HG02610 (cell line): ENCODE measurements around the gene DLGAP3.

Experiments
- ATAC-seq: cut with Tn5 transposase; IDR thresholded peaks from one replicate; pipeline ENCODE4 v1.9.1; 2021; ENCODE audit warnings: mild to moderate bottlenecking, moderate library complexity; ENCODE audit not compliant: unreplicated experiment

The DLGAP3 gene

DNA sequence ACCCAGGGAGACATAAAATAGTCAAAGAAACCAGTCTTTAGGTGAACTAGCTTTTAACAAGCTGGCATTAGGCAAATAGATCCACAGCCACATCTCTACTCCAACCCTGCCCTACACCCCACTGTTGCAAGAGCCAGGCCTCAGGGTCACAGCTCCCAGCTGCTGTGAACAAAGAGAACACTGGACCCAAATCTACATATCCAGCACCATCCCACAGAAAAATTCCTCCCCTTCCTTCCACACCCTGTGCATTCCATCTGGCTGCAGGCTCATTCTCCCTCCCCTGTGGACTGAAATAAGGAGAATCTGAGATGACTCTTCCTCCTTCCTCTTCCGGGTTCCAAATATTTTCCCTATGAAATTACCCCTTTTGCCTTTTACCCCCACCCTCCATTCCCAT lies 23.2 kb downstream of the DLGAP3 start:
- ATAC-seq: no peak

DNA sequence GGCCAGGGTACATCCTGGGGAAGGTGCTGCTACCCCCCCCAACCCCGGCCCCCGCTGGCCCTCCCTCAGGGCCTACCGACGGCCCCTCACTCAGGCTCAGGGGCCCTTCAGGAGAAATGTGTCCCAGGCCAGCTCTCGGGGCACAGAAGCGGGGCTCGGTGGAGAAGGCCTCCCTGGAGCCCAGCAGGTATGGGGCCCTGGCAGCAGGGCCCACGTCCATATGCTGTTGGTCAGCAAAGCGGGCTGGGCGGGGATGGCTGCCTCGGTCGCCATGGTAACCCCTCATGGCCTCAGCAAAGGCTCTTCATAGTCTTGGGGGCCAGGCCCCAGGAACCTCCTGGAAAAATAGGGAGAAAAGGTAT lies 24.4 kb downstream of the DLGAP3 start:
- ATAC-seq: no peak

DNA sequence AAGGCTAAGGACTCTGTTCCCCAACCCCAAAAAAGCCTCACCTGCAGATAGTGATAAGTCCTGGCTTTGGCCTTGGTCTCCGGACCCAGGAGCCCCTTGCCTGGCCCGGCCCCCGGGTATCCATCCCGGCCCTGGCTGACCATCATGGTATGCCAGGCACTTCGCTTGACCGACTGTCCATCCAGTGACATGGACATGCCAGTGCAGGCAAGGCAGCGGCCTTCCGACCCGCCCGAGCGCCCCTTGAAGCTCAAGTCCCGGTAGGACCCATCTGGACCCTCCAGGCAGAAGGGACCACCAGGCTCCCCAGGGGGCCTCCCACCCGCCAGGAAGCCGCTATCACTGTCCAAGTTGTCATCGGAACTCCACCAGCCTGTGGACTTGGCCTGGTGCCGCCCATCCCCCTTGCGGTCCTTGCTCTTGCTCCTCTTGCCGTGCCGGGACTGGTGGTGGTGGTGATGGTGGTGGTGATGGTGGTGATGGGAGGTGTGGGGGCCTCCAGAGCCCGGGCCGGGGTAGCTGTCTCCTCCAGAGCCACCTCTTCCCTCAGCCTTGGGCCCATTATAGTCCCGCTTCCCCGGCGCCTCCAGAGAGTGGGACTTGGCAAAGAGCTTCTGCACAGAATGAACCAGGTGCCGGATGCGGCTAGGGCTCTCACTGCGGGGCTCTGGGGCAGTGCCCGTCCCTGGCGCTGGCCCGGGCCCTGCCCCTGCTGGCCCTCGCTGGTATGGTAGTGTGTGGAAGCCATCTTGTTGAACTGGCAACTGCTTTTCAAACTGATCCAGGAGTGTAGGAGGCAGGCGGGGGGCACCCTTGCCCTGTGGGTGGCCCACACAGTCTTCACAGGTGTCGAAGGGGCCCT lies 25.0 kb downstream of the DLGAP3 start:
- ATAC-seq: no peak

DNA sequence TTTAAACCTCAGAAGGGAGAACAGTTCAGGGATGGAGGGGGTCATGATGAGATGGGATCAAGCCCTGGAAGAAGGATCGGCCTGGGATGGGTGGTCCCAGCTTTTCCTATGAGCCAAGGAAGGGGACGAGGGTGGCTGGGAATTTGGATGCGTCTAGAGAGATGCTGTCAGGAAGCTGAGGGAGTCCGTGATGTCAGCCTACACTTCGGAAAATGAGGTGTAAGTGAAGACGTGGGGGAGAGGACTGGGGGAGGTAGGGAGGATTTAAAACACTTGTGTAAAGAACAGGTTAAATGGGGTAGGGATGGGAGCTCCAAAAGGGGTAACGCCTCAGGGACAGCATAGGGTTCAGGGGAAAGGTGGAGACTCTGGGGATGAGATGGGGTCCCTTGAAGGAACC lies 27.5 kb downstream of the DLGAP3 start:
- ATAC-seq: no peak

DNA sequence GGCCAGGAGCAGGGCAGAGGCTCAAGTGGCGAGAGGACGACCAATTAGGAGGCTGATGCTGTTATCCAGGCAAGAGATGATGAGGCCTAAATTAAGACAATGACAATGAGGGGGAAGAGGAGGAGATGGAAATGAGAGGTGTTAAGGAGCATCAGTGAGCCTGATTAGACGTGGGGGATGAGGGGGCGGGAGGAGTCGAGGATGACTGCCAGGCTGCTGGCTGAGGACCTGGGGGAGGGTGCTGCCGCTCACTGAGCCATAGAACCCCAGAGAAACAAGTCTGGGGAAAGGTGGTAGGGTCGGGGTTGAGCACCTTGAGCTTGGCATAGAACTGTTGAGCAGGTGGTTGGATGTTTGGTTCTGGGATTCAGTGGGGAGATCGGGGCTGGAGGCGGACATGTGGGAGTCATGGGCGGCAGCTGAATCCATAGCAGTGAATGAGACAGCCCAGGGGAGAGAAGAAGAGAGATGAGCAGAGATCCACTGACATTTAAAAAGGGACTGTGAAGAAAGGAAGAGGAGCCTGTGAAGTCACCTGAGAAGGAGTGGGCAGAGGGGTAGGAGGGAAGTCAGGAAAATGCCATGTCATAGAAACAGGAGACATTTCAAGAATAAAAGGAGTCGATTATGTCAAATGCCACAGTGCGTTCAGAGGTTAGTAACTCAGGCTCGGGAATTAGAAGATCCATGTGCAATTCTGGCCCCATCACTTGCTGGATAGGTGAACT lies 28.5 kb downstream of the DLGAP3 start:
- ATAC-seq: no peak

DNA sequence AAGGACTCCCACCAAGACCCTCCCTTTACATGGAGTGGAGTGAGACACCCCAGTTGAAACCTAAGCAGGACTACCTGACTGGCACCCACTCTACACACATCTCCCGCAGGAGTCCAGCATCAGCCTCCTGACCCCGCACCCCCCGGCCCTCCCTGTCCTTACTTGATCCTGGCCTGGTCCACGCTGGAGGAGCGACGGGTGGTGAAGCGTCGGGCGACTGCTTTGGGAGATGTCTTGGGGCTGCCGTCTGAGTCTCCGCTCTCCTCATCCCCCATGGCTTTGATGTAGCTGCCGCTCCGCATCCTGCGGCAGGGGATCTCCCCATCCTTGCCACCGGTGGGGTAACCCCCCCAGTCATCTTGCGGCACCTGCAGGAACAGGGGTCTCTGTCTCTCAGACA lies 29.5 kb downstream of the DLGAP3 start:
- no peak for ATAC-seq

DNA sequence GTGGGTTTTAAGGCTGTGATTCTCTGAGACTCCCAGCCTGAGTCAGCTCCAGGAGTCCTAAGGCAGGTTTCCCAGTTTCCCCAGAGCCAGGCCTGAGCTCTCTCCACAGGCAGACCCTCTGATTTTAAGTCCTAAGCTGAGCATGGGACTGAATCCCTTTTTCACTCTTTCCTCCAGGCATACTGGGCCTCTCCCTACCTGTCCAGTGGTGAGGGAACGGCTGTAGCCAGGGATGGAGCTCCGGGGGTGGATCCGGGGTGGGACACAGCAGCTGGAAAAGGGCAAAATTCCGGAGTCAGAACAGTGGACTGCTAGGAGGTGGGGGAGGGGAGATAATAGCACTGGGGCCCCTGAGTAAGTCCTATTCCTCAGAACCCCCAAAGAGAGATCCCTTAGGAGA lies 30.0 kb downstream of the DLGAP3 start:
- no peak for ATAC-seq

DNA sequence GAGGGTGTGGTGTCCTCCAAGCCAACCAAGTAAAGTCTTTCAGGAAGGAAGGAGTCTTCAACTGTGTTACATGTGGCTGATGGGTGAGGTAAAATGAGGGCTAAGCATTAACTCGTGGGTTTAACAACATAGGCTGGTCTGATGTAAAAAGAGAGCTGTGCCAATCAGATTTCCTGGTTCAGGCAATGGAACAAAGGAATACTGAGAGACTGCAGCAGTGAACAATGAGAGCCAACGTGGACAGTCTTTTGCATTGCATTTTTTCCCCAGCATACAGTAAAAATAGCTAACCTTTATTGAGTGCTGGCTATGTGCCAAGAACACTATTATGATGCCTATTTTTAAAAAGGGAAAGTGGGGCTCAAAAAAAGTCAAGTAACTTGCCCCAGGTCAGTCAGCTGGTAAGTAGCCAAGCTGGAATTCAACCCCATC lies 31.1 kb downstream of the DLGAP3 start:
- ATAC-seq: no peak

DNA sequence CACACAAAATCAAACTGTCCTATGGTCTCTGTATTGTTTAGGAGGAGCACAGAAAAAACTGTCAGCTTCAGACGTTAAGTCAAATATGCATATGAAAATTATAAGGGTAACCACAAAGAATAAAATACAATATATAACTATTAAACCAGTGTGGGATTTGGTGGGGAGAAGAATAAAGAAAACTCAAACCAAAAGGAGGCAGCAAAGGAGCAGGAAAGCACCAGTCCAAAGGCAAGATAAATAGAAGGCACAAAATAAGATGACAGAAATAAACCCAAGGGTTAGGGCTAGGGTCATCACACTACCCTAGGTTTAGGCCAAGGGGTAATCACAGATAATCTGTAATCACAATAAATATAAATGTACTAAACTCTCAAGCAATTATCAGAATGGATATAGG lies 32.8 kb downstream of the DLGAP3 start:
- ATAC-seq: no peak

DNA sequence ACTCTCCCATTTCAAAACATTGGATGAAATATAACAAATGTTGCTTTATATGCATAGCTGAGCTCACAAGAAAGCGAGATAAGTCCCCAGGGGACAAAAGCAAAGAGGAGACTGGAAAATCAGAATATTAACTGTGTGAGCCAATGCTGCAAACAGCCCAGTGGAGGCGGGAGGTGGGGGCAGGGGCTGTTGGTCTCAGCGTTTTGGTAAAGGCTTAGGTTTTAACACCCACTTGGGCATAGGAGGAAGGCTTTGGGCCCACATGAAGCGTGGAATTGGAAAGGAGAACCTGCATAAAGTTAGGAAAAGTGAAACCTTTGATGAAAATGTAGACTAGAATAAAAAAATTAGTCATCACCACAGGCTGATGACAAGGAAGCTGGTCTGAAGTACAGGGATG lies 39.7 kb downstream of the DLGAP3 start:
- no peak for ATAC-seq

DNA sequence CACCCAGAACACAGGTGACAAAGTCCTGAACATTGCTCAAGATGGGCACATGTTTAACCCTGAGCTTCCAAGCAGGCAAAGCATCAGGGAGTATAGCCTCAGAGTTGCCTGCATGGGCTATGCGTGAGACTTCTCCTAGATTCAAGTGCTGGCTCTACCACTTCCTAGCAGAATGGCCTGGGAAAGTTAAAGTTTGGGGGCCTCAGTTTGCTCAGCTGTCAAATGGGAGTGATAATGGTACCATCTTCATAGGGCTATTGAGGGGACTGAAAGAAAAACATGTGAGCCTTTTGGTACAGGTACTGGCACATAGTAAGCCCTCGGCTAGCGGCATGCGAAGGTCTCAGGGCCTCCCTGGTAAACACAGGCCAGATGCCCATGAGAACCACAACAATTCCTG lies 41.9 kb downstream of the DLGAP3 start:
- ATAC-seq: no peak

DNA sequence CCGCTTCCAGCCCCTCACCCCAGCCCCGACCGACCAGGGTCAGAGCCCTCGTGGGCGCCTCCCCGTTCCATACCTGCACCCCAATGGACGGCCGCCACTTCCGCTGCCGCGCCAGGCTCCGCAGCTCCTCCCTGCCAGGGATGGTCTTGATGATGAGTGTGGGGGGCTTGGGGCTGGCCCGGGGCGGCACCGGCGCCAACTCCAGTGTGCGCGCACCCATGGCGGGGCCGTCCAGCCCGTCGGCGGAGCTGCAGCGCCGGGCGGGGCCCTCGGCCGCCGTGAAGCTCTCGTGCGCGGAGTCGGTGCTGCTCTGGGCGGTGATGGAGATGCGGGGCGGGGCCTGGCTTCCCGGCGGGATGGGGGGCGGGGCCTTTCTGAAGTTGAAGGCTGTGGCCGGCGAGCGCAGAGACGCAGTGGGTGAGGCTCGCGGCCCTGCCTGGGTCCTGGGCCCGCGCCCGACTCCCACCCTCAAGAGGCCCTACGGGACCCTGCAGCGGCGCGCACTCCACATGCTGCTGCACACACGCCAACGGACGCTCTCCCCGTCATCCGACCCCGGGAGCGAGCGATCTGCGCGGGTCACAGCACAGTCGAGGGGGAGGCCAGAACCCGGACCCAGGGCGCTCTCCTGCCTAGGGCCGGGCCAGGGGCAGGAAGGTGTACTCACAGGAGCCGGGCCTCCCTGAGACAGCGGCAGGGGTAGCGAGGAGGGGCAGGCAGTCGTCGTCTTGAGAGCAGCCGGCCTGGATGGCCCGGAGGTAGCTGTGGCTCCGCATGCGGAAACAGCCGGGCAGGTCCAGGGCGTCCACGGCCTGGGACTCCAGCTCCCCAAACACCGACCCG lies 43.8 kb downstream of the DLGAP3 start:
- no peak for ATAC-seq

DNA sequence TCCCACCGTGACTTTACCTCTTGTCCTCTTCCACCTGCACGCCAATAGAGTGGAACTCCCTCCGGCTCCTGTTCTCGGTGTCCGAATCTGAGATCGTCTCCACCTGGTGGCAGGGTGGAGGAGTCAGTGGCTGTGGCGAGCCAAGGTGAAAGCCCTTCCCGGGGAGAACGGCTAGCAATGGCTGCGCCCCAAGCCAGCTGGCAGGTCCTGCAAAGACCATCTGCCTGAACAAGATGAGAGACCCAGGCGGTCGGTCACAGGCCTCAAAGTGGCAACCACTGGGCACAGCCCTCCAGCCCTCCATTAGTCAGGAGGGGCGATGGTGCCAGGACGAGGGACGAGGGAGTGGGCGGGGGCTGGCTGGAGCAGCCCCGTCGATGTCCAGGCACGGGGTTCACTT lies 44.5 kb downstream of the DLGAP3 start:
- ATAC-seq: no peak

DNA sequence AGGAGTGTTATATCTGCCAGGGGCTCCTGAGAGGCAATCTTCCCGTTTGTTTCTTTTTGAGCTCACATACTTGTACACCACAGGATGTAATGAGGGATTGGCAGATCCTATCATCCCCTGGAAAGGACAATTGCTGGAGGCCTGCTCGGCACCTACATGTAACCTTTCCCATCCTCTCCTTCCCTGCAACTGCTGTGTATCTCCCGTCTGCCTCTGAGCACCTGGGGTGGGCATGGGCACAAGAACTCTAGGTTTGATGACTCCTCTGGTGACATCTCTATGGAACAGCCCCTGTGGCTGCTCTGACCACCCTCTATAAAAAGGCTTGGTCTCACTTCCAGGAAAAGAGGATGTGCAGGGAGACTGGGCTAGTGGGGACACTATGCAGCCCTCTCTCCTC lies 44.9 kb downstream of the DLGAP3 start:
- ATAC-seq: no peak

DNA sequence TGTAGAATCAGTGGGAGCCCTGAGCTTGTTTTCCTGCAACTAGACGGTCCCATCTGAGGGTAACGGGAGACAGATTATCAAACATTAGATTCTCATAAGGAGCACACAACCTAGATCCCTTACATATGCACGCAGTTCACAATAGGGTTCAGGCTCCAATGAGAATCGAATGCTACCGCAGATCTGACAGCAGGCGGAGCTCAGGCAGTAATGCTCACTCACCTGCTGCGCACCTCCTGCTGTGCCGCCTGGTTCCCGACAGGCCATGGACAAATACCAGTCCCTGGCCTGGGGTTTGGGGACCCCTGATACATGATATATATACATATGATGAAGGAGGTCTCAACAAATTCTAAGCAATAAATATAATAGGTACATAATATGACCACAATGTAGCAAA lies 50.2 kb downstream of the DLGAP3 start:
- ATAC-seq: no peak

DNA sequence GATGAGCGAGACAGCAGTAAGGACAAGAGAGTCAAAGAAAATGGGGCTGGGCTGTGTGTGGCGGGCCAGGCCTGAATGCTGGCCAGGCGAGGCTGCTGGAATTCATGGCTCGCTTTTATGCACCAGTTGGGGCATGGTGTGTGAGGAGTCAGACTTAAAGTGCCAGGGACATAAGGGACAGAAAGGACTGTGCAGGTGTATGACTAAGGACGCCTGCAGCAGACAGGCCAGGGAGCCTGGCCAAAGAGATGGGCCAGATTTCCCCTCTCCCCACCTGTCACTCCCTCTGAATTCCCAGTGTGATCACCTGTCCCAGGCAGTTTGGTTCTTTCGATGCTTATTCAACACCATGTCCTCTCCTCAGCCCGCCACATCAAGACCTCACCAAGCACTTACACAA lies 53.0 kb downstream of the DLGAP3 start:
- ATAC-seq: no peak

DNA sequence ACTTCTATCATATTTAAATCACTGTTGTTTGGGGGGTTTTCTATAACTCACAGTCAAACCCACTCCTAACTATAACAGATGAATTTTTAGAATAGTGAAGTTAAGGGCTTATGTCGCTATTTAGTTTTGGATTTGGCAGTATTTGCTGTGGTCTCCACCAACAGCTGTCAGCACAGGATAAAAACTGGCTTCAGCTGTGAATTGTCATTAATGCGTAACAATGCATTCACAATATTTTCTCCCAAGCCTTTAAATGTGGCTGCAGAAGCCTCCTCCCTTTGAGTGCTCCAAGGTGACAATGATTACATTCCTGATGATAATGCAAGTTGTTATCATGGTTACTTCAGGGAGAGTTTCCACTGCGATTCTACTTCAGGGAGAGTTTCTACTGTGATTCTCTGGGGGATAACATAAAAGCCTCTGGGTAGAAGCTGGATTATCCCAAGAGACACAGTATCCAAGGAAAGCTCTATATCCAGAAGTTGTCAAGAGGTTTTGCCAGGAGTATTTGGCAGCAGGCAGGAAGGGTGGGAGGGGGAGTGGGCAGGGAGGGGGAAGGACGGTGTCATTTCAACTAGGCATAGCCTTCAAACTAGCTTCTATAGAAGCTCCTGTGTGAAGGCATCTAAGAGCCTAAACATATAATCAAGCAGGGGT lies 55.0 kb downstream of the DLGAP3 start:
- no peak for ATAC-seq

DNA sequence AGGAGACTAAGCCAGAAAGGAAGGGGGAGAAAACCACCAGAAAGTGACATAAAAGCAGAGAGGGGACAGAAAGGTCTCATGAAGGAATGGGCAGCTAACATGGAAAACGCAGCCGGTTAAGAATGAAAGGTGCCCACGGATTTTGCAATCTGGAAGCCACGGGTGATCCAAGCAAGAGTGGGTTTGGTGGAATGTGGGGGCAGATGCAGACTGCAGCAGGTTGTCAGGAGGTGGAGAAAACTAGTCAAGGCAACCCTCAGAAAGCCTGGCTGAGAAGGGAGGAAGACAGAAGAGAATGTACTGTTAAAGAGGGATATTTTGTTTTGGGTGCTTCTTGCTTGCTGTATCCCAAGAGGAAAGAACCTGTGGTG lies 57.3 kb downstream of the DLGAP3 start:
- no peak for ATAC-seq

DNA sequence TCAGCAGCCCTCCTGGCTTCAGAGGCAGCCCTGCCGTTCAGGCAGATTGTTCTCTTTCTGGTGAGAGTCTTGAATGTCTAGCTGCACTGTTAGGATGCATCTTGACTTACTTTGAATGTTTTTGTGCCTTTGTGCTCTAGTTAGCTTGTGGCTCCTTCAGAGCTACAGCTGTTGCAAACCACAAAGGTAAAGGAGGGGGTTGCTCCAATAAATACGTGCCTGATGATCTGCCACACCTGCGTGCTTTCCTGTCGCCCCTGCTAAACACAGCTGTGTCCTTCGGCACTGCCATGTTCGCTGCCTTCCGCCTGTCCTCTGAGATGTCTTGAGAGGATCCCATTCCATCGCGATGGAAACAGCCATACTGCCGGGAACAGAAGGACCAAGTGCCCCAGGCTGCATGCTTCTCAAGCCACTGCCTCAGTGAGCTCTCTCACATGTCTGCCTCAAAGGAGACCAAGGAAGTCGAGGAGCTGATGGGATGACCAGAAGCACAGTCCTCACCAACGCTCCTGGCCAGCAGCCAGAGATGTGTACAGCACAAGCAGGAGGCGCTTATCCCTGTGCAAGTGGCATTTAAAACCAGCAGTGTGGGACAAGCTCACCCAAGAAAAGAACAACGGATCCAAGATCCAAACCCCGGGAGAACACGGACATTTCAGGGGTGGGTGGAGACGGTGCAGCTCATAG lies 57.9 kb downstream of the DLGAP3 start:
- no peak for ATAC-seq

DNA sequence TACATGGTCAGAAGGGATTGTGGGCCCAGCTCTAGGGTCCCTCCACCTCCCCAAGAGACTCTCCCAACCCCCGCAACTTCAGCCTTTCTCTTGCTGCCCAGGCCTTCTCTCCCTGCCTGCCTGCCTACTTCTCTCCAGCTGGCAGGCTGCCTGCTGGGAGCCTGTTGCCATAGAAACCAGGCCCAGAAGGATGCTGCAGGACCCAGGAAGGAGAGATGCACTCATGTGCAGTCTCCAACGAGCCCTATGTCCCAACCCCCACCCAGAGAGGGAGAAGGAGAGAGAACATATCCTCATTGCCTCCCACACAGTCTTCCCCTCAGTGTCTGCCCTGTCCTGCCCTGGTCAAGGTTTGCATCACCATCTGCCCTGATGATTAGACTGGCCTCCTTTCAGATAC lies 59.1 kb downstream of the DLGAP3 start:
- ATAC-seq: no peak

DNA sequence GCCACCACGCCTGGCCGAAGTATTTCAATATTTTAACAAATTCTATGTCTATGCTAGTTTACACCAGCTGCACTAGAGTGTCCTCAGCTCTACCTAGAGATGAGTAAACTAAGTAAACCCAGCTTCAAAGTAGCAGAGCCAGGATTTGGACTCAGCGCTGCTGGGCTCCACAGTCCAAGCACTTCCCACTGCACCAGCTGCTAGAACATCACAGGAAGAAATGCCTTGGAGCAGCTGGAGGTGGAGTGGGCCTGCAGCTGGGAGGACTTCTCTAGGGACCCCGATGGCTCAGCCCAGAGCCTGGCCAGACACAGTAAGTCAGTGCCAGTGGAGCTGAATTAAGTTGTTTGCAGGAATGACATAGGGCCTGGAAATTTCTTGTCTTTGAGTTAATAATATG lies 59.7 kb downstream of the DLGAP3 start:
- no peak for ATAC-seq
